HepG2 (cell line): ENCODE results near the gene GPR176. TPM values are rescaled to one million over a fixed set of nuclear protein-coding genes. Genes with fewer than 3 reads are reported as not detected.

ENCODE experiments used
- CERS6 ChIP-seq: sonication (generic); formaldehyde crosslinking; IDR thresholded peaks from 2 replicates; pipeline ENCODE4 v1.5.0; 2020; ENCODE audit warnings: missing genetic modification reagents
- KLF16 ChIP-seq, 2 experiments: sonication (generic) in 1 of 2; formaldehyde crosslinking in 1 of 2; IDR thresholded peaks; 2 replicates each; pipeline versions ENCODE4 v1.6.1 to v1.8.0; 2016 to 2023; ENCODE audit warnings: missing genetic modification reagents in 2 of 2, missing compliant biosample characterization in 1 of 2
- MLX ChIP-seq: IDR thresholded peaks from 2 replicates; pipeline ENCODE4 v1.6.1; 2016
- PRDM4 ChIP-seq: sonication (generic); formaldehyde crosslinking; IDR thresholded peaks from 2 replicates; pipeline ENCODE4 v1.9.0; 2021; ENCODE audit warnings: missing genetic modification reagents, borderline replicate concordance
- REL ChIP-seq: sonication (generic); formaldehyde crosslinking; conservative IDR thresholded peaks from 2 replicates; pipeline ENCODE4 v1.8.0; 2022; ENCODE audit warnings: mild to moderate bottlenecking, missing genetic modification reagents, moderate library complexity
- TCF12 ChIP-seq, 2 experiments: fragments of 450-650 bp in 1 of 2; sonication (generic) in 1 of 2; formaldehyde crosslinking in 1 of 2; IDR thresholded peaks; 2 replicates each; pipeline versions ENCODE4 v1.6.1 to v1.8.0; 2017 to 2022; ENCODE audit warnings: antibody characterized with exemption in 1 of 2, mild to moderate bottlenecking in 1 of 2, missing genetic modification reagents in 1 of 2, moderate library complexity in 1 of 2
- ZHX2 ChIP-seq, 2 experiments: sonication (generic) in 1 of 2; formaldehyde crosslinking in 1 of 2; IDR thresholded peaks; 2 replicates each; pipeline versions ENCODE4 v1.6.1 to v1.9.0; 2014 to 2022; ENCODE audit warnings: antibody characterized with exemption in 1 of 2, borderline replicate concordance in 1 of 2, inconsistent platforms in 1 of 2, low read depth in 1 of 2, missing genetic modification reagents in 1 of 2
- ZNF646 ChIP-seq: sonication (generic); formaldehyde crosslinking; IDR thresholded peaks from 2 replicates; pipeline ENCODE4 v1.9.0; 2021; ENCODE audit warnings: mild to moderate bottlenecking, missing genetic modification reagents
- ZNF7 ChIP-seq: IDR thresholded peaks from 2 replicates; pipeline ENCODE4 v1.6.1; 2016; ENCODE audit warnings: missing biosample characterization, missing genetic modification reagents
- ZNF737 ChIP-seq: sonication (generic); formaldehyde crosslinking; IDR thresholded peaks from 2 replicates; pipeline ENCODE4 v1.5.0; 2020; ENCODE audit warnings: missing genetic modification reagents, mild to moderate bottlenecking, borderline replicate concordance
- ZNF850 ChIP-seq: sonication (generic); formaldehyde crosslinking; conservative IDR thresholded peaks from 2 replicates; pipeline ENCODE4 v1.9.0; 2021; ENCODE audit warnings: mild to moderate bottlenecking, missing genetic modification reagents
- ZNF891 ChIP-seq: sonication (generic); formaldehyde crosslinking; IDR thresholded peaks from 2 replicates; pipeline ENCODE4 v1.5.0; 2020; ENCODE audit warnings: mild to moderate bottlenecking, missing genetic modification reagents
- polyA plus RNA-seq, 8 experiments: library from polyadenylated mRNA; depleted of rRNA in 3 of 8; stranded (reverse) in 7 of 8; unstranded in 1 of 8; fragments of >200 nt; fragmentation: Illumina TruSeq in 4 of 8; extraction: Trizol in 4 of 8; gene quantifications; 2 replicates each; pipeline versions ENCODE4 v1.2.1 to v1.2.3, GENCODE V29; 2011 to 2016; ENCODE audit warnings: low read depth in 4 of 8, missing spikeins in 1 of 8, mixed read lengths in 1 of 8; ENCODE audit not compliant: insufficient read depth in 1 of 8
- total RNA-seq, 5 experiments: library from RNA; depleted of rRNA; stranded (reverse); fragments of >200 nt; fragmentation: Illumina TruSeq; extraction: Trizol; gene quantifications; 2 replicates each; pipeline ENCODE4 v1.2.3, GENCODE V29; 2016; ENCODE audit warnings: low read depth in 1 of 5

Gene GPR176
- total and polyA plus RNA-seq, 2 of the 13 experiments (the other 11 are each of a cell fraction or from before 2014, with no cell fraction given): 0.11 to 0.20 TPM

GRCh38 chr15:39787479-39787878 is 132.6 kb downstream of the GPR176 start (continued):
- no peak for TF ChIP-seq ZNF646
- TF ChIP-seq MLX (CRISPR knock-in tag): no peak
- TF ChIP-seq TCF12 (IDR thresholded peaks at IDR 0.05): no peak
- no peak for TF ChIP-seq TCF12 (CRISPR knock-in tag; IDR thresholded peaks at IDR 0.05)
- no peak for TF ChIP-seq ZNF850 (CRISPR knock-in tag)
- no peak for TF ChIP-seq ZNF737
- TF ChIP-seq ZNF891 (CRISPR knock-in tag): no peak
- no peak for TF ChIP-seq REL (CRISPR knock-in tag)
- TF ChIP-seq PRDM4 (CRISPR knock-in tag): no peak
- TF ChIP-seq KLF16 (CRISPR knock-in tag; IDR thresholded peaks at IDR 0.05): no peak
- no peak for TF ChIP-seq ZNF7 (CRISPR knock-in tag)
- no peak for TF ChIP-seq ZHX2 (IDR thresholded peaks at IDR 0.05; ENCODE audit: low read depth)
- TF ChIP-seq ZHX2 (CRISPR knock-in tag; IDR thresholded peaks at IDR 0.05; ENCODE audit: borderline replicate concordance): no peak
- no peak for TF ChIP-seq CERS6
